Mammary epithelial cell (primary cell): ENCODE data around the gene MIB1.

Experiments
- CTCF ChIP-seq, 2 donors: IDR thresholded peaks in 1 of 2; conservative IDR thresholded peaks in 1 of 2; 2 replicates each; pipeline ENCODE4 v1.5.1; 2011 to 2012; ENCODE audit warnings: inconsistent platforms in 2 of 2, low read length in 2 of 2, mild to moderate bottlenecking in 2 of 2, control low read depth in 1 of 2, low read depth in 1 of 2; ENCODE audit not compliant: insufficient read depth in 1 of 2; ENCODE audit errors: extremely low read depth in 1 of 2
- EZH2 ChIP-seq: IDR thresholded peaks from 2 replicates; pipeline ENCODE4 v1.6.1; 2012; ENCODE audit warnings: low read length, inconsistent platforms, borderline replicate concordance

DNA sequence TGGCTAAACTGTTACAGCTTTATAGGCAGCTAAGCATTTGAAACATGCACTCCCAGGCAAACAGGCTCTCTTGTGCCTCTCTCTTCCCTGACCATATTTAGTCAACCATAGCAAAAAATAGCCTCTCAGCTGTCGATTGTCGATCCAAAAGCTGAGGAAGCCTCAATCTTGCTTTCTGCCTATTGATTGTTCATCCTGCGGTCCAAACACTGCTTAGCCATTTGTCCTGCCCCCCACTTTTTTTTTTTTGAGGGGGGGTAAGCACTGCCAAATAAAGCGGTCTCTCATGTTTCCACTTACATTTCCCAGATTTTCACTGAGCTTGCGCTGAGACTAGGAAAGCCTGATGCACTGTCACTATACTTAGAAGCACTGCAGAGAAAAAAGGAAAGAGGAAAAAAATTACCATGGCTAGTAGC is 90.8 kb downstream of the MIB1 start:
- no peak for TF ChIP-seq CTCF (conservative IDR thresholded peaks at IDR 0.05 in 1 of 2, IDR thresholded peaks at IDR 0.05 in 1 of 2; ENCODE audit: extremely low read depth in 1 of 2, insufficient read depth in 1 of 2, low read depth in 1 of 2, low read length in 2 of 2)
- no peak for TF ChIP-seq EZH2
